Thymus (tissue), 11 donors: ENCODE measurements around the gene LRP1. TPM values are rescaled to one million over a fixed set of nuclear protein-coding genes. Genes with fewer than 3 reads are reported as not detected.

Experiments used
- DNase-seq, 9 donors: peaks; one replicate each; pipeline ENCODE4 v3.0.0-alpha.2; 2013; ENCODE audit warnings: low spot score in 9 of 9, low read depth in 6 of 9, missing footprints in 1 of 9
- H3K27ac ChIP-seq, 2 donors: one replicate each; pipeline ENCODE4 v1.5.1; 2013; ENCODE audit warnings: control low read depth in 1 of 2, low read depth in 1 of 2, low read length in 1 of 2, mild to moderate bottlenecking in 1 of 2, moderate library complexity in 1 of 2
- H3K27me3 ChIP-seq, 2 donors: one replicate each; pipeline ENCODE4 v1.5.1; 2013; ENCODE audit warnings: low read length in 1 of 2; ENCODE audit not compliant: control insufficient read depth in 2 of 2, insufficient read depth in 1 of 2
- H3K36me3 ChIP-seq, 2 donors: one replicate each; pipeline ENCODE4 v1.5.1; 2013; ENCODE audit warnings: low read length in 1 of 2, mild to moderate bottlenecking in 1 of 2, moderate library complexity in 1 of 2; ENCODE audit not compliant: control insufficient read depth in 2 of 2, insufficient read depth in 2 of 2
- H3K4me1 ChIP-seq, 2 donors: one replicate each; pipeline ENCODE4 v1.5.1; 2013; ENCODE audit warnings: low read length in 2 of 2; ENCODE audit not compliant: control insufficient read depth in 2 of 2, insufficient read depth in 2 of 2
- H3K4me3 ChIP-seq, 2 donors: one replicate each; pipeline ENCODE4 v1.5.1; 2013; ENCODE audit warnings: low read length in 2 of 2, control low read depth in 1 of 2, mild to moderate bottlenecking in 1 of 2
- H3K9me3 ChIP-seq, 2 donors: one replicate each; pipeline ENCODE4 v1.5.1; 2013; ENCODE audit warnings: low read length in 1 of 2, mild to moderate bottlenecking in 1 of 2; ENCODE audit not compliant: control insufficient read depth in 2 of 2, insufficient read depth in 1 of 2
- WGBS: extraction: QIAGEN DNeasy Blood & Tissue Kit; methylation state at CpG from one replicate; pipeline ENCODE4 v1.1.7; 2013; 5-methylcytosine and 5-hydroxymethylcytosine counted together
- polyA plus RNA-seq: library from polyadenylated mRNA; stranded (reverse); fragments of 200-250 nt; gene quantifications from one replicate; pipeline ENCODE4 v1.2.3, GENCODE V29; 2013
- total RNA-seq: library from RNA; stranded (reverse); fragments of 120-200 nt; gene quantifications from one replicate; pipeline ENCODE4 v1.2.4, GENCODE V29; 2013
- donor health status: healthy.

Gene LRP1
- total and polyA plus RNA-seq, 2 donors = 4.5 to 22.6 TPM

- no peak overlapping the region for H3K27ac ChIP-seq
- H3K9me3 ChIP-seq = peaks cover 0 to 41% of the 10 kb centered on the region in 2 donors
- 11% methylated on average over 19 of the region's 19 CpGs for WGBS
- H3K4me1 ChIP-seq = peaks cover 33 to 77% of the 10 kb centered on the region in 2 donors
- H3K27me3 ChIP-seq = peaks cover 80 to 87% of the 10 kb centered on the region in 2 donors
- DNase-seq = no peak
- peak overlapping the region in 1 of 2 donors; percentile 49 for H3K4me3 ChIP-seq
- H3K36me3 ChIP-seq = no peaks in the 10 kb centered on the region
These were observed 112.7 kb downstream of the LRP1 start for GRCh38 chr12:57240926-57241401.

GRCh38 chr12:57241402-57242310, 113.4 kb downstream of the LRP1 start:
- Histone ChIP-seq H3K27me3 (peaks cover 73 to 80% of the 10 kb centered on the region in 2 donors), H3K4me1 (peaks cover 33 to 70% of the 10 kb centered on the region in 2 donors), H3K36me3 (no peaks in the 10 kb centered on the region), H3K4me3 (no peak overlapping the region), H3K27ac (no peak overlapping the region), H3K9me3 (peaks cover 0 to 38% of the 10 kb centered on the region in 2 donors)
- DNase-seq = peak in 1 of 9 donors; percentile 7
- 9% methylated on average over 48 of the region's 48 CpGs for WGBS

- peaks cover 0 to 35% of the 10 kb centered on the region in 2 donors for H3K9me3 ChIP-seq
- H3K36me3 ChIP-seq = no peaks in the 10 kb centered on the region
- H3K27ac ChIP-seq = no peak overlapping the region
- DNase-seq = peak in 1 of 9 donors; percentile 16
- peak overlapping the region in 1 of 2 donors; percentile 45 for H3K4me3 ChIP-seq
- 3% methylated on average over 18 of the region's 18 CpGs for WGBS
- peaks cover 67 to 74% of the 10 kb centered on the region in 2 donors for H3K27me3 ChIP-seq
- peaks cover 30 to 64% of the 10 kb centered on the region in 2 donors for H3K4me1 ChIP-seq
These were observed 114.0 kb downstream of the LRP1 start for GRCh38 chr12:57242329-57242690.

- H3K9me3 ChIP-seq = peaks cover 0 to 35% of the 10 kb centered on the region in 2 donors
- H3K27me3 ChIP-seq = peaks cover 61 to 68% of the 10 kb centered on the region in 2 donors
- peak in 4 of 9 donors; percentile 46 to 82 (median 72) for DNase-seq
- no peak overlapping the region for H3K27ac ChIP-seq
- no peaks in the 10 kb centered on the region for H3K36me3 ChIP-seq
- peaks cover 29 to 58% of the 10 kb centered on the region in 2 donors for H3K4me1 ChIP-seq
- 2% methylated on average over 45 of the region's 45 CpGs for WGBS
- peak overlapping the region; percentile 27 to 45 for H3K4me3 ChIP-seq
These were observed 114.6 kb downstream of the LRP1 start for GRCh38 chr12:57242691-57243454.

GRCh38 chr12:57243521-57244311, 115.4 kb downstream of the LRP1 start:
- Histone ChIP-seq H3K4me3 (peak overlapping the region; percentile 27 to 45), H3K4me1 (peaks cover 21 to 50% of the 10 kb centered on the region in 2 donors), H3K9me3 (peaks cover 0 to 31% of the 10 kb centered on the region in 2 donors), H3K27me3 (peaks cover 53 to 60% of the 10 kb centered on the region in 2 donors), H3K27ac (no peak overlapping the region), H3K36me3 (no peaks in the 10 kb centered on the region)
- peak in 8 of 9 donors; percentile 61 to 89 (median 76) for DNase-seq
- WGBS = 9% methylated on average over 41 of the region's 41 CpGs

GRCh38 chr12:57244312-57244696, 116.0 kb downstream of the LRP1 start:
- no peak overlapping the region for H3K4me3 ChIP-seq
- no peak for DNase-seq
- WGBS = 88% methylated on average over 6 of the region's 6 CpGs
- peaks cover 48 to 54% of the 10 kb centered on the region in 2 donors for H3K27me3 ChIP-seq
- H3K4me1 ChIP-seq = peaks cover 21 to 50% of the 10 kb centered on the region in 2 donors
- peaks cover 0 to 29% of the 10 kb centered on the region in 2 donors for H3K9me3 ChIP-seq
- H3K36me3 ChIP-seq = no peaks in the 10 kb centered on the region
- H3K27ac ChIP-seq = no peak overlapping the region

- 100% methylated on average over 1 of the region's 1 CpG for WGBS
- Histone ChIP-seq H3K4me1 (peaks cover 9 to 28% of the 10 kb centered on the region in 2 donors), H3K36me3 (no peaks in the 10 kb centered on the region), H3K9me3 (peaks cover 0 to 15% of the 10 kb centered on the region in 2 donors), H3K27ac (no peak overlapping the region), H3K27me3 (peaks cover 21 to 26% of the 10 kb centered on the region in 2 donors), H3K4me3 (no peak overlapping the region)
- DNase-seq = no peak
These were observed 118.8 kb downstream of the LRP1 start for GRCh38 chr12:57247041-57247440.

GRCh38 chr12:57248934-57249742, 120.9 kb downstream of the LRP1 start:
- no peak for DNase-seq
- Histone ChIP-seq H3K36me3 (peaks cover 0 to 4% of the 10 kb centered on the region in 2 donors), H3K9me3 (peaks cover 0 to 5% of the 10 kb centered on the region in 2 donors), H3K27me3 (peaks cover 1 to 5% of the 10 kb centered on the region in 2 donors), H3K4me1 (peaks cover 2 to 10% of the 10 kb centered on the region in 2 donors), H3K4me3 (no peak overlapping the region), H3K27ac (no peak overlapping the region)
- WGBS = 70% methylated on average over 7 of the region's 7 CpGs
